Gastroesophageal sphincter (tissue), 3 donors: Measurements from ENCODE around the gene RAB21.

ENCODE experiments used
- EP300 ChIP-seq: sonication (generic); formaldehyde crosslinking; IDR thresholded peaks from one replicate; pipeline ENCODE4 v1.6.1; 2017; ENCODE audit warnings: antibody characterized with exemption, mild to moderate bottlenecking
- POLR2A ChIP-seq, 2 donors: fragments of 450-650 bp; IDR thresholded peaks; one replicate each; pipeline ENCODE4 v1.6.1; 2017; ENCODE audit warnings: antibody characterized with exemption in 2 of 2, mild to moderate bottlenecking in 2 of 2, moderate library complexity in 1 of 2
- POLR2AphosphoS5 ChIP-seq: sonication (generic); formaldehyde crosslinking; IDR thresholded peaks from one replicate; pipeline ENCODE4 v1.6.1; 2017; ENCODE audit warnings: antibody characterized with exemption
- TF ChIP-seq, protein P1 (sequence below), 4 experiments: fragments of 200-600 bp in 2 of 4; fragments of 450-650 bp in 2 of 4; sonication (generic) in 1 of 4; IDR thresholded peaks; one replicate each; pipeline ENCODE4 v1.5.1; 2017 to 2019; ENCODE audit warnings: antibody characterized with exemption in 4 of 4, mild to moderate bottlenecking in 2 of 4, moderate library complexity in 2 of 4

DNA sequence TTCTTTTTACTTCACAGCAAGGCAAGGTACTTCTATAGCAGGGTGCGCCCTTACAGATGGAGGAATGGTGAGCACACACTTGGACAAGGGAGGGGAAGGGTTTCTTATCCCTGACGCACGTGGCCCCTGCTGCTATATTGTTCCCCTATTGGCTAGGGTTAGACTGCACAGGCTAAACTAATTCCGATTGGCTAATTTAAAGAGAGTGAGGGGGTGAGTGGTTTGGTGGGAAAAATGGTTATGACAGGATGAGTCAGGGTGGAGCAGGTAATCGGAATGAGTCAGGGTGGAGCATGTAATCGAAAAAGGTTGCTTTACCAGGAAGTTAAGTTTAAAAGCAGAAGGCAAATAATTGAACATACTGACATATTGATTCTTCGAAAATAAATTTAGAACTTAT is 23.7 kb upstream of the RAB21 start:
- TF ChIP-seq, protein P1, sequence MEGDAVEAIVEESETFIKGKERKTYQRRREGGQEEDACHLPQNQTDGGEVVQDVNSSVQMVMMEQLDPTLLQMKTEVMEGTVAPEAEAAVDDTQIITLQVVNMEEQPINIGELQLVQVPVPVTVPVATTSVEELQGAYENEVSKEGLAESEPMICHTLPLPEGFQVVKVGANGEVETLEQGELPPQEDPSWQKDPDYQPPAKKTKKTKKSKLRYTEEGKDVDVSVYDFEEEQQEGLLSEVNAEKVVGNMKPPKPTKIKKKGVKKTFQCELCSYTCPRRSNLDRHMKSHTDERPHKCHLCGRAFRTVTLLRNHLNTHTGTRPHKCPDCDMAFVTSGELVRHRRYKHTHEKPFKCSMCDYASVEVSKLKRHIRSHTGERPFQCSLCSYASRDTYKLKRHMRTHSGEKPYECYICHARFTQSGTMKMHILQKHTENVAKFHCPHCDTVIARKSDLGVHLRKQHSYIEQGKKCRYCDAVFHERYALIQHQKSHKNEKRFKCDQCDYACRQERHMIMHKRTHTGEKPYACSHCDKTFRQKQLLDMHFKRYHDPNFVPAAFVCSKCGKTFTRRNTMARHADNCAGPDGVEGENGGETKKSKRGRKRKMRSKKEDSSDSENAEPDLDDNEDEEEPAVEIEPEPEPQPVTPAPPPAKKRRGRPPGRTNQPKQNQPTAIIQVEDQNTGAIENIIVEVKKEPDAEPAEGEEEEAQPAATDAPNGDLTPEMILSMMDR (IDR thresholded peaks at IDR 0.05): no peak
- TF ChIP-seq POLR2A (IDR thresholded peaks at IDR 0.05) (no peak), EP300 (no peak), POLR2AphosphoS5 (no peak)
